PC-3 (cell line): Measurements from ENCODE around the gene HOXA2.

Experiments
- CTCF ChIP-seq: fragments of 300-600 bp; sonication (generic); conservative IDR thresholded peaks from 2 replicates; pipeline ENCODE4 v1.5.1; 2017; ENCODE audit warnings: antibody characterized with exemption, low read depth, mild to moderate bottlenecking, low read length
- EZH2 ChIP-seq: fragments of 300-600 bp; sonication (generic); IDR thresholded peaks from one replicate; pipeline ENCODE4 v1.6.1; 2017; ENCODE audit warnings: antibody characterized with exemption, mild to moderate bottlenecking, low read length; ENCODE audit not compliant: unreplicated experiment
- EZH2phosphoT487 ChIP-seq: fragments of 300-600 bp; sonication (generic); IDR thresholded peaks from 2 replicates; pipeline ENCODE4 v1.6.1; 2018; ENCODE audit warnings: mild to moderate bottlenecking, antibody characterized with exemption, low read length, borderline replicate concordance

- TF ChIP-seq CTCF = no peak
- TF ChIP-seq EZH2phosphoT487 = no peak
- TF ChIP-seq EZH2 = no peak
These were observed 1.1 kb downstream of the HOXA2 start for GRCh38 chr7:27101171-27101956.
